Upper lobe of left lung (tissue), 4 donors: ENCODE results near the gene WDR37.

Source experiments
- POLR2A ChIP-seq, 4 donors: fragments of 450-650 bp; IDR thresholded peaks; one replicate each; pipeline ENCODE4 v1.5.1; 2016 to 2017; ENCODE audit warnings: antibody characterized with exemption in 4 of 4, mild to moderate bottlenecking in 2 of 4
- POLR2AphosphoS5 ChIP-seq, 2 donors: sonication (generic); formaldehyde crosslinking; IDR thresholded peaks; one replicate each; pipeline ENCODE4 v1.5.1; 2017; ENCODE audit warnings: antibody characterized with exemption in 2 of 2
- TF ChIP-seq, protein P1 (sequence below), 6 experiments: fragments of 450-650 bp in 4 of 6; fragments of 200-600 bp in 2 of 6; sonication (generic) in 2 of 6; IDR thresholded peaks; one replicate each; pipeline ENCODE4 v1.5.1; 2016 to 2019; ENCODE audit warnings: antibody characterized with exemption in 6 of 6

DNA sequence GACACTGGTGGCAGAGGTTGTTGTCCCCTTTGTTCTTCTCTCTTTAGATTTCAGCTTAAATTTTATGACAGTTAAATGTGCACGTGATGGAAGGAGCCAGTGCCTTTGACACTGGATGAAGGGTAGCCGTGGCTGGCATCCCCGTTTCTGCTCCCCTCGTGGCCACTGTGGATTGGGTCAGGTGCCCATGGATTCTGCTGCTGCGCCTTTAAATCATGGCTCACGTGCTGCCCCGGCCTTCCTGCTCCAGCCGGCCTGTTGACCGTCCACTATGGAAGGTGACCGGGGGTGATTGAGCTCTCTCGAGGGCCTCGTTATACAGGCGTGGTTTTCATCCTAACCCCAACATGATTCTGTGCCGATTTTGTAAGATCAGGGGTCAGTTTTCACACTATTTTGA, 34.5 kb downstream of the WDR37 start:
- TF ChIP-seq, protein P1, sequence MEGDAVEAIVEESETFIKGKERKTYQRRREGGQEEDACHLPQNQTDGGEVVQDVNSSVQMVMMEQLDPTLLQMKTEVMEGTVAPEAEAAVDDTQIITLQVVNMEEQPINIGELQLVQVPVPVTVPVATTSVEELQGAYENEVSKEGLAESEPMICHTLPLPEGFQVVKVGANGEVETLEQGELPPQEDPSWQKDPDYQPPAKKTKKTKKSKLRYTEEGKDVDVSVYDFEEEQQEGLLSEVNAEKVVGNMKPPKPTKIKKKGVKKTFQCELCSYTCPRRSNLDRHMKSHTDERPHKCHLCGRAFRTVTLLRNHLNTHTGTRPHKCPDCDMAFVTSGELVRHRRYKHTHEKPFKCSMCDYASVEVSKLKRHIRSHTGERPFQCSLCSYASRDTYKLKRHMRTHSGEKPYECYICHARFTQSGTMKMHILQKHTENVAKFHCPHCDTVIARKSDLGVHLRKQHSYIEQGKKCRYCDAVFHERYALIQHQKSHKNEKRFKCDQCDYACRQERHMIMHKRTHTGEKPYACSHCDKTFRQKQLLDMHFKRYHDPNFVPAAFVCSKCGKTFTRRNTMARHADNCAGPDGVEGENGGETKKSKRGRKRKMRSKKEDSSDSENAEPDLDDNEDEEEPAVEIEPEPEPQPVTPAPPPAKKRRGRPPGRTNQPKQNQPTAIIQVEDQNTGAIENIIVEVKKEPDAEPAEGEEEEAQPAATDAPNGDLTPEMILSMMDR (IDR thresholded peaks at IDR 0.05), result no peak
- no peak for TF ChIP-seq POLR2AphosphoS5 (IDR thresholded peaks at IDR 0.05)
- TF ChIP-seq POLR2A (IDR thresholded peaks at IDR 0.05), result no peak
